Measurements from ENCODE around the gene EMSY. TPM values are rescaled to one million over a fixed set of nuclear protein-coding genes. Genes with fewer than 3 reads are reported as not detected.
"Not testable (repeated sequence)": the region's sequence is repeated elsewhere in the genome, so short reads cannot be mapped to it uniquely, and the experiment has no call there.

EMSY gene
- total RNA-seq, 2 donors from 2014 or later, result 31.4 to 35.9 TPM

- Histone ChIP-seq H3K27me3 (no peaks in the 10 kb centered on the region), H3K27ac (peak overlapping the region; percentile 77 to 81), H3K4me3 (no peak overlapping the region), H3K36me3 (no peaks in the 10 kb centered on the region), H3K9me3 (no peaks in the 10 kb centered on the region), H3K4me1 (peaks cover 0 to 38% of the 10 kb centered on the region in 2 donors)
- DNase-seq (ENCODE audit: low spot score), result peak; percentile 76
- no peak for TF ChIP-seq CTCF (IDR thresholded peaks at IDR 0.05)
These were observed 133.8 kb downstream of the EMSY start for GRCh38 chr11:76578654-76579055.

GRCh38 chr11:76579056-76579751, 134.4 kb downstream of the EMSY start:
- no peak for DNase-seq (ENCODE audit: low spot score)
- Histone ChIP-seq H3K9me3 (no peaks in the 10 kb centered on the region), H3K4me1 (peaks cover 0 to 38% of the 10 kb centered on the region in 2 donors), H3K4me3 (no peak overlapping the region), H3K27me3 (no peaks in the 10 kb centered on the region), H3K36me3 (no peaks in the 10 kb centered on the region), H3K27ac (peak overlapping the region; percentile 77 to 81)
- peak in 1 of 2 donors; percentile 59 for TF ChIP-seq CTCF (IDR thresholded peaks at IDR 0.05)

- peaks cover 0 to 38% of the 10 kb centered on the region in 2 donors for H3K4me1 ChIP-seq
- DNase-seq (ENCODE audit: low spot score), result no peak
- H3K36me3 ChIP-seq, result no peaks in the 10 kb centered on the region
- no peak for TF ChIP-seq CTCF (IDR thresholded peaks at IDR 0.05)
- peak overlapping the region; percentile 77 to 81 for H3K27ac ChIP-seq
- no peak overlapping the region for H3K4me3 ChIP-seq
- no peaks in the 10 kb centered on the region for H3K9me3 ChIP-seq
- H3K27me3 ChIP-seq, result no peaks in the 10 kb centered on the region
These were observed 134.9 kb downstream of the EMSY start for GRCh38 chr11:76579752-76580151.

- not testable (repeated sequence) for H3K36me3 ChIP-seq; DNase-seq (ENCODE audit: low spot score); H3K27ac ChIP-seq; H3K4me3 ChIP-seq; H3K9me3 ChIP-seq; H3K27me3 ChIP-seq
- peaks cover 0 to 29% of the 10 kb centered on the region in 2 donors for H3K4me1 ChIP-seq
These were observed 137.7 kb downstream of the EMSY start for GRCh38 chr11:76582471-76582870.

GRCh38 chr11:76587820-76588454, 143.1 kb downstream of the EMSY start:
- TF ChIP-seq CTCF (IDR thresholded peaks at IDR 0.05), result no peak
- no peak overlapping the region for H3K4me3 ChIP-seq
- peak overlapping the region; percentile 50 to 64 for H3K27ac ChIP-seq
- H3K36me3 ChIP-seq, result no peaks in the 10 kb centered on the region
- H3K9me3 ChIP-seq, result no peaks in the 10 kb centered on the region
- no peak for DNase-seq (ENCODE audit: low spot score)
- H3K27me3 ChIP-seq, result no peaks in the 10 kb centered on the region
- H3K4me1 ChIP-seq, result peaks cover 0 to 9% of the 10 kb centered on the region in 2 donors

- peak overlapping the region; percentile 50 to 64 for H3K27ac ChIP-seq
- no peaks in the 10 kb centered on the region for H3K36me3 ChIP-seq
- no peaks in the 10 kb centered on the region for H3K27me3 ChIP-seq
- no peaks in the 10 kb centered on the region for H3K9me3 ChIP-seq
- no peak for TF ChIP-seq CTCF (IDR thresholded peaks at IDR 0.05)
- DNase-seq (ENCODE audit: low spot score), result peak; percentile 85
- H3K4me3 ChIP-seq, result no peak overlapping the region
- peaks cover 0 to 9% of the 10 kb centered on the region in 2 donors for H3K4me1 ChIP-seq
These were observed 143.9 kb downstream of the EMSY start for GRCh38 chr11:76588455-76589325.
